Mucosa of descending colon (tissue), 3 donors: ENCODE data around the gene DSCAML1. TPM values are rescaled to one million over a fixed set of nuclear protein-coding genes. Genes with fewer than 3 reads are reported as not detected.
A peak's percentile ranks its signal among the peaks of the same experiment; 100 is the strongest.

Experiments
- ATAC-seq: fragments of 200-7000 bp; cut with Tn5 transposase; one replicate; pipeline ENCODE4 v1.9.1; 2020; ENCODE audit warnings: mild to moderate bottlenecking, moderate library complexity
- DNase-seq, 3 donors: peaks; one replicate each; pipeline ENCODE4 v3.0.0-alpha.2; 2020
- H3K36me3 ChIP-seq: fragments of 200-600 bp; one replicate; pipeline ENCODE4 v1.8.0; 2021; ENCODE audit warnings: low read depth, mild to moderate bottlenecking
- H3K4me1 ChIP-seq: fragments of 200-600 bp; one replicate; pipeline ENCODE4 v1.8.0; 2021; ENCODE audit warnings: low read depth, mild to moderate bottlenecking
- H3K4me3 ChIP-seq: fragments of 200-600 bp; one replicate; pipeline ENCODE4 v1.8.0; 2021; ENCODE audit warnings: mild to moderate bottlenecking
- H3K9me3 ChIP-seq: fragments of 200-600 bp; one replicate; pipeline ENCODE4 v1.8.0; 2021; ENCODE audit warnings: mild to moderate bottlenecking
- CTCF ChIP-seq: fragments of 200-600 bp; IDR thresholded peaks from one replicate; pipeline ENCODE4 v1.8.0; 2022; ENCODE audit warnings: antibody characterized with exemption, mild to moderate bottlenecking
- intact Hi-C, 2 donors: fragments of 100-400 bp; cut with DNase I in 1 of 2; cut with micrococcal nuclease in 1 of 2; formaldehyde crosslinking; loops; one replicate each; pipeline versions ENCODE4 v1.11.0 to v1.11.1; 2022; cut with DNase I, micrococcal nuclease
- total RNA-seq, 3 donors: library from RNA; stranded (reverse); fragmentation: NEBNext Ultra II Directional in 2 of 3; extraction: Animal tissue kit (Norgen Biotek cat#: 25700) in 2 of 3; gene quantifications; one replicate each; pipeline versions ENCODE4 v1.2.1 to v1.2.4, GENCODE V29; 2021 to 2023
- donor health status: DM: no; HTN: no; CAD: no; lungs with moderate emphysema.
- donor health status: DM: no; HTN: no; CAD: no.
- donor health status: DM: no; HTN: yes; CAD: no.

Gene DSCAML1
- total RNA-seq, 3 donors from 2014 or later: 5.0 to 5.5 (median 5.3) TPM

GRCh38 chr11:117833401-117833891 lies 36.4 kb upstream of the DSCAML1 start:
- intact Hi-C loops: loop anchor here in 1 of 2 donors (10.0 kb wide), 1 partner anchor 221 kb away; no protein-coding TSS in a partner anchor
- peak; percentile 90 for ATAC-seq
- H3K4me1 ChIP-seq: peaks cover 9% of the 10 kb centered on the region

GRCh38 chr11:117832511-117832910 lies 35.5 kb upstream of the DSCAML1 start:
- H3K4me3 ChIP-seq: no peak overlapping the region
- intact Hi-C loops: loop anchor here in 1 of 2 donors (10.0 kb wide), 1 partner anchor 222 kb away; no protein-coding TSS in a partner anchor
- TF ChIP-seq CTCF: no peak
- no peak for ATAC-seq
- peak in 1 of 3 donors; percentile 17 for DNase-seq
- peaks cover 9% of the 10 kb centered on the region for H3K4me1 ChIP-seq
- H3K9me3 ChIP-seq: no peaks in the 10 kb centered on the region
- H3K36me3 ChIP-seq: no peaks in the 10 kb centered on the region

More at GRCh38 chr11:117833401-117833891, 36.4 kb upstream of the DSCAML1 start:
- Histone ChIP-seq H3K36me3 (no peaks in the 10 kb centered on the region), H3K9me3 (no peaks in the 10 kb centered on the region), H3K4me3 (no peak overlapping the region)
- no peak for TF ChIP-seq CTCF
- peak; percentile 87 to 91 (median 88) for DNase-seq

- intact Hi-C loops: loop anchor here in 1 of 2 donors (10.0 kb wide), 1 partner anchor 223 kb away; no protein-coding TSS in a partner anchor
- Histone ChIP-seq H3K36me3 (no peaks in the 10 kb centered on the region), H3K9me3 (no peaks in the 10 kb centered on the region), H3K4me1 (peaks cover 9% of the 10 kb centered on the region), H3K4me3 (no peak overlapping the region)
- no peak for ATAC-seq
- no peak for TF ChIP-seq CTCF
- DNase-seq: peak in 2 of 3 donors; percentile 21 to 27
Observed at GRCh38 chr11:117831661-117832415, 34.8 kb upstream of the DSCAML1 start.

- Histone ChIP-seq H3K36me3 (no peaks in the 10 kb centered on the region), H3K4me1 (peaks cover 9% of the 10 kb centered on the region), H3K4me3 (no peak overlapping the region), H3K9me3 (no peaks in the 10 kb centered on the region)
- no peak for ATAC-seq
- intact Hi-C loops: loop anchor here in 1 of 2 donors (10.0 kb wide), 1 partner anchor 224 kb away; no protein-coding TSS in a partner anchor
- peak in 1 of 3 donors; percentile 16 for DNase-seq
- TF ChIP-seq CTCF: no peak
Observed at GRCh38 chr11:117830674-117831351, 33.8 kb upstream of the DSCAML1 start.

GRCh38 chr11:117830072-117830471 lies 33.1 kb upstream of the DSCAML1 start:
- TF ChIP-seq CTCF: no peak

More at GRCh38 chr11:117830072-117830471, 33.1 kb upstream of the DSCAML1 start:
- H3K9me3 ChIP-seq: no peaks in the 10 kb centered on the region
- H3K36me3 ChIP-seq: no peaks in the 10 kb centered on the region
- H3K4me3 ChIP-seq: no peak overlapping the region
- H3K4me1 ChIP-seq: peaks cover 9% of the 10 kb centered on the region
- peak in 1 of 3 donors; percentile 45 for DNase-seq
- intact Hi-C loops: loop anchor here in 1 of 2 donors (10.0 kb wide), 1 partner anchor 225 kb away; no protein-coding TSS in a partner anchor
- ATAC-seq: no peak
